WI38 (cell line): ENCODE data around the gene MEGF6.
A peak's percentile ranks its signal among the peaks of the same experiment; 100 is the strongest.

Experiments used
- H3K4me3 ChIP-seq: 2 replicates; pipeline ENCODE4 v1.5.1; 2011; ENCODE audit warnings: low read depth, mild to moderate bottlenecking, control low read depth, low read length
- TF ChIP-seq, protein P1 (sequence below): IDR thresholded peaks from 2 replicates; pipeline ENCODE4 v1.5.1; 2012; ENCODE audit warnings: low read depth, mild to moderate bottlenecking, control low read depth, low read length

MEGF6 gene

DNA sequence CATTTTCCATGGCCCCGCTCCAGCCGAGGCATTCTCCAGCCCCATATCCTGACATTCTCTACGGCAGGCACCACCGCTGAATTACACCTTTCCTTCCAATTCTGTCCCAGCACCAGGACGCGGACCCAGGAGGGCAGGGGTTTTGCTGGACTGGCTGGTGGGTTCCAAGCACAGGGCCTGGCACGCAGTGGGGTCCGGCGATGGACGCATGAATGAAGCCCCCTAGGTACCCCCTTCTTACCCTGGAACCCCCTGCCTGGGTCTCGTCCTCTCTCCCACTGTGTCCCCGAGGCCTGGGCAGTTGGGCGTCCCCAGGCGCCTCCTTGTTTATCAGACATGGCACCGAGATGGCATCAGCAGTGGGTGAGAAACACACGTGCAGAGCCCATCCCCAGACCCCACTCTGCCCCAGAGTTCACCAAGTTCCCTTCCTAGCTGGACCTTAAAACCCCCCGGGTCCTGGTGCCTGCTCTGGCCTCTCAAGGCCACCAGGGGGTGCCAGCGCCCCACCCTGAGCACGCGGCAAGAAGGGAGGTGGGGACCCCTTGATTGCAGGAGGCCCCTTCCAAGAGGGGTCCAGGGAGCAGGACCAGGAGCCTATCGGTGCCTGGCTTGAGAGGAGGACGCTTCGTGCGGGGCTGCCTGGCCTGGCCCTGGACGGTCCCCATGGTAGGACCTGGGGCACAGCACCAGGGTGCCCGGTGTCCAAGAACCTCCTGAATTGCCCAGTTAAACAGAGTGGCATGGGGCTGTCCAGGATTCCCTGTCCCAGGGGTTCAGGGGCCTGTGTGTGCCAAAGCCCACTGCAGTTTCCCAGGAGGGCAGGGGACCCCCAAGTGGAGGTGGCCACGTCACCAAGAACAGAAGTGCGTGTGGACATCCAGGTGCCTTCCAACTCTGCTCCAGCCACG lies 46.1 kb downstream of the MEGF6 start:
- TF ChIP-seq, protein P1, sequence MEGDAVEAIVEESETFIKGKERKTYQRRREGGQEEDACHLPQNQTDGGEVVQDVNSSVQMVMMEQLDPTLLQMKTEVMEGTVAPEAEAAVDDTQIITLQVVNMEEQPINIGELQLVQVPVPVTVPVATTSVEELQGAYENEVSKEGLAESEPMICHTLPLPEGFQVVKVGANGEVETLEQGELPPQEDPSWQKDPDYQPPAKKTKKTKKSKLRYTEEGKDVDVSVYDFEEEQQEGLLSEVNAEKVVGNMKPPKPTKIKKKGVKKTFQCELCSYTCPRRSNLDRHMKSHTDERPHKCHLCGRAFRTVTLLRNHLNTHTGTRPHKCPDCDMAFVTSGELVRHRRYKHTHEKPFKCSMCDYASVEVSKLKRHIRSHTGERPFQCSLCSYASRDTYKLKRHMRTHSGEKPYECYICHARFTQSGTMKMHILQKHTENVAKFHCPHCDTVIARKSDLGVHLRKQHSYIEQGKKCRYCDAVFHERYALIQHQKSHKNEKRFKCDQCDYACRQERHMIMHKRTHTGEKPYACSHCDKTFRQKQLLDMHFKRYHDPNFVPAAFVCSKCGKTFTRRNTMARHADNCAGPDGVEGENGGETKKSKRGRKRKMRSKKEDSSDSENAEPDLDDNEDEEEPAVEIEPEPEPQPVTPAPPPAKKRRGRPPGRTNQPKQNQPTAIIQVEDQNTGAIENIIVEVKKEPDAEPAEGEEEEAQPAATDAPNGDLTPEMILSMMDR, result peak; percentile 97
- H3K4me3 ChIP-seq, result no peak overlapping the region

DNA sequence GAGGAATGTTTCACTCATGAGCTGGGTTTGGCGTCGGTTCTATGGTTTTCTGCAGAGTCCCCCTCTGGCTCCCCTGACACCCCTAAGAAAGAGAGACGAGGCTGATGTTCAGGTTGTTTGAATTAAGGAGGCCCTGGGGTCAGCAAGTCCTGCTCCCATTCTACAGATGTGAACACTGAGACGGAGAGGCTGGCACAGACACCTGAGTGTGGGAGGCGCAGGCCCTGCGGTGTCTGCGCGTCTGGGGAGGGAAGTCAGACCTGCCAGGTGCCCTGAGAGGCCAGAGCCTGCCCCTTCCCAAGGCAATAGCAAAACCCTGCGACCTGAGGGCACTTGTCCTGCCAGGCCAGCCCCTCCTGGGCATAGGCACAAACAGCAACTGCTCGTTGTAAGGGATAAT lies 47.7 kb downstream of the MEGF6 start:
- TF ChIP-seq, protein P1, result no peak
- H3K4me3 ChIP-seq, result no peak overlapping the region

DNA sequence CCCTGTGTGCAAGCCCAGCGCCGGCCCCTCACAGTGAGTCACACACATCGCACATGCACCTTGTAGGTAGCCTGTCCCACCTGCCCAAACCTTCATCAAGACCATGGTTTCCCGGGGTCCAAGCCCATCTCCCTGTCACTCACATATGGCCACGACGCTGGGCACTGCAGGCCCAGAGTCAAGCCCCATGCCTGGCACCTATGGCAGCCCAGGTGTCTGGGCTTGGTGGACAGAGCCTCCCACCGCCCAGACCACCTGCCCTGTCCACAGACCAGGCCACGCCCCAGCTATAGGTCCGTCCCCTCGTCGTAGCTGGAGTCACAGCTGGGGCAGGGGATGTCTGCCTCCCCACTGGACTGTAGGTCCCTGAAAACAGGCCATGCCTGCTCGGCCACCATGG lies 48.2 kb downstream of the MEGF6 start:
- TF ChIP-seq, protein P1, result no peak
- no peak overlapping the region for H3K4me3 ChIP-seq

DNA sequence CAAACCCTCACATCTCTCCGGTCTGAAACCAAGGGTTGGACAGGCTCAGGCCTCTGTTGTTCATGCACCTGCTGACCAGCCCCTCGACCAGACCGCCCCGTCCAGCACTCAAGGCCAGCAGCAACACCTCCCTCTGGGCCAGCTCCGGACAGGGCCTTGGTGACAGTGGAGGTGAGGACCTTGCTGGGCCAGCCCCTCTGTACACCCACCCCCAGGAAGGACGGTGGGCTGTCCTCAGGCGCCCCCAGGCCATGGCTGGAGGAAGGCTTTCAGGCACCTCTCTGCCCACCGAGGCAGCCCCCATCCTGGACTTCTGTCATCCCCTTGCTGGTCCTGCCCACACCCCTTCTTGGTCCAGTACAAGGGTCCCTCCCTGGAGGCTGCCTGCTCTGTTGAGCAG lies 48.6 kb downstream of the MEGF6 start:
- H3K4me3 ChIP-seq, result no peak overlapping the region
- TF ChIP-seq, protein P1, result no peak

DNA sequence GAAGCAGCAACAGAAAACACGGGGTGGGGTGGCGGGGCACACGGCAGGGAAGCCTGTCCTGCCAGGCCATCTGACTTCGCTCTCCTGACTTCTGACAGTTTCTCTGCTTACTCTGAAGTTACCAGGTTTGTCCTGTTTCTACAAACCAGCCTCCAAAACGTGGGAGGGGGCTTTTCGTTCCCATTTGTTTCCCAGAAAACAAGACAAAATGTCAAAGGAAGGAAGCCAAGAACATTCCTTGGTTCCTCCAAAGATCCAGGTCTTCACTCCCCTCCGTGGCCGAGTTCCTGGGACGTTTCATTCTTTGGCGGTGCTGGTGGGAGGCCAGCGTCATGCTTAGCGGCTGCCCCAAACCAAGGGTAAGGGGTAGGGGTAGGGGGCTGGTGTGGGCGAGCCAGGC lies 49.6 kb downstream of the MEGF6 start:
- no peak overlapping the region for H3K4me3 ChIP-seq
- TF ChIP-seq, protein P1, result no peak

DNA sequence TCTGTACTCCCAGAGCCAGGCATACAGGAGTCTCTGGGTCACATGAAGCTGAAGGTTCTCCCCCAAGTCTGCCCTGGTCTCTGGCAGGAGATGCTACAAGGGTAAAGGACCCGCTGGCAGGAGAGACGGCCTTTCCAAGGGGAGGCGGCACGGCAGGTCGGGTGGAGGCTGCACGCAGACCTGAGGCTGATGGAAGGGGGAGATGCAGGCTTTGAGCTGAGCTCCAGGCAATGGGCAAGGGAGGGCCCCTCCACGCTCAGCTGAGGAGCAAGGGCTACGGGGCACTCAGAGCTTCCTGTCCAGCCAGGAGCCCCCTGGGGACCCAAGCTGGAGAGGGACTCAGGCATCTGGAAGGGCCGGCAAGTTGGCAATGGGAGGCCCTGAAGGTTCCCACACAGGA lies 50.3 kb downstream of the MEGF6 start:
- no peak overlapping the region for H3K4me3 ChIP-seq

More for the DNA sequence above, 50.3 kb downstream of the MEGF6 start:
- TF ChIP-seq, protein P1, result no peak
